ENCODE data around the gene ZKSCAN3. TPM values are rescaled to one million over a fixed set of nuclear protein-coding genes. Genes with fewer than 3 reads are reported as not detected.

The ZKSCAN3 gene
- total and polyA plus RNA-seq, 10 of the 15 experiments (the other 5 are each of a cell fraction or from before 2014, with no cell fraction given), result 0.86 to 4.3 (median 3.1) TPM

- TF ChIP-seq DPF2 (IDR thresholded peaks at IDR 0.05) (0 out of 2 replicates have a peak, but pooled peaks have one; percentile 41), ZNF24 (IDR thresholded peaks at IDR 0.05) (peak; percentile 60), JUNB (IDR thresholded peaks at IDR 0.05) (peak; percentile 74), IKZF2 (IDR thresholded peaks at IDR 0.05) (peak; percentile 65 to 77), ZBTB4 (CRISPR knock-in tag; IDR thresholded peaks at IDR 0.05) (no peak)
Measured at GRCh38 chr6:28368522-28368921, 18.8 kb downstream of the ZKSCAN3 start (continued).

- H3K79me2 ChIP-seq (ENCODE audit: control insufficient read depth, insufficient read depth, low read length), result no peaks in the 10 kb centered on the region
- peaks cover 0 to 3% of the 10 kb centered on the region in 2 experiments; a peak in 1 of 4 replicates for H3K36me3 ChIP-seq (ENCODE audit: control insufficient read depth in 2 of 2, insufficient read depth in 2 of 2, low read length in 1 of 2)
- H3K9me3 ChIP-seq (replicated peaks; ENCODE audit: control insufficient read depth, insufficient read depth, low read length), result no peaks in the 10 kb centered on the region
- FAIRE-seq (no peak), DNase-seq (ENCODE audit: low read depth, low spot score) (no peak), ATAC-seq (no peak)
- intact Hi-C loops (cut with micrococcal nuclease; ENCODE audit: unreplicated experiment) (no loop called here), in situ Hi-C loops (cut with MboI) (loop anchor here (25.0 kb wide), 1 partner anchor 1207 kb away; no protein-coding TSS in a partner anchor)
- no TSS peak for BruUV-seq (replicated peaks)
- no peak overlapping the region for H3K9ac ChIP-seq (ENCODE audit: control insufficient read depth, insufficient read depth, low read length)
- 98% methylated on average over 3 of the region's 3 CpGs for WGBS (ENCODE audit: insufficient coverage, insufficient replicate concordance, low lambda C conversion rate, missing lambda C conversion rate)
- H3K4me1 ChIP-seq (ENCODE audit: control insufficient read depth, insufficient read depth, low read length), result peaks cover 14% of the 10 kb centered on the region
- no peak overlapping the region for H3K4me3 ChIP-seq
- SMC1A ChIA-PET (ENCODE audit: uncharacterized antibody, unreplicated experiment), result interaction anchor here (1.2 kb wide), 1 partner anchor 14 kb away, joined by 3 read pairs; no protein-coding TSS in a partner anchor
- H3K4me2 ChIP-seq (ENCODE audit: control insufficient read depth, insufficient read depth), result no peak overlapping the region
- no peak overlapping the region for H3K27ac ChIP-seq (ENCODE audit: control insufficient read depth, insufficient read depth)
- no peak overlapping the region for H2AFZ ChIP-seq (ENCODE audit: control insufficient read depth, low read depth, low read length)
- H4K20me1 ChIP-seq (ENCODE audit: control insufficient read depth, insufficient read depth), result no peaks in the 10 kb centered on the region
- no peaks in the 10 kb centered on the region for H3K27me3 ChIP-seq (replicated peaks in 1 of 2; ENCODE audit: control insufficient read depth in 2 of 2, insufficient read depth in 2 of 2, low read length in 1 of 2)
- RAD21 ChIA-PET (ENCODE audit: unreplicated experiment), result no interaction called here
- POLR2A ChIA-PET, result no interaction called here
- CTCF ChIA-PET, result no interaction called here
- TF ChIP-seq RUNX3 (IDR thresholded peaks at IDR 0.05; ENCODE audit: low read length) (no peak), YY1 (IDR thresholded peaks at IDR 0.05; ENCODE audit: low read depth, low read length) (no peak), KAT2A (conservative IDR thresholded peaks at IDR 0.05; ENCODE audit: control insufficient read depth, low read depth, low read length) (no peak), CREM (IDR thresholded peaks at IDR 0.05; ENCODE audit: low read depth) (no peak), ZNF687 (IDR thresholded peaks at IDR 0.05) (no peak), CHD1 (IDR thresholded peaks at IDR 0.05; ENCODE audit: low read depth, low read length) (no peak), ETV6 (conservative IDR thresholded peaks at IDR 0.05 in 1 of 2, IDR thresholded peaks at IDR 0.05 in 1 of 2; ENCODE audit: borderline replicate concordance in 1 of 2, low read depth in 1 of 2) (no peak), BCL11A (IDR thresholded peaks at IDR 0.05; ENCODE audit: low read depth, low read length) (no peak), ZBED1 (IDR thresholded peaks at IDR 0.05; ENCODE audit: borderline replicate concordance) (no peak), TCF7 (IDR thresholded peaks at IDR 0.05; ENCODE audit: borderline replicate concordance) (no peak), ESRRA (IDR thresholded peaks at IDR 0.05; ENCODE audit: low read length) (no peak), SRF (IDR thresholded peaks at IDR 0.05; ENCODE audit: low read depth in 2 of 2, low read length in 2 of 2) (no peak)
Measured at GRCh38 chr6:28369463-28369862, 19.7 kb downstream of the ZKSCAN3 start.

Measured in GM12878 (cell line).